HEK293 (cell line): ENCODE measurements around the gene SAP130.

ENCODE experiments used
- CTCF ChIP-seq: fragments of 450-650 bp; formaldehyde crosslinking; IDR thresholded peaks from 2 replicates; pipeline ENCODE4 v1.5.1; 2016; ENCODE audit warnings: missing biosample characterization, missing genetic modification characterization
- KLF10 ChIP-seq: fragments of 450-650 bp; IDR thresholded peaks from 2 replicates; pipeline ENCODE4 v1.5.1; 2018; ENCODE audit warnings: missing biosample characterization, mild to moderate bottlenecking, missing genetic modification characterization
- ZNF24 ChIP-seq: fragments of 450-650 bp; formaldehyde crosslinking; IDR thresholded peaks from 2 replicates; pipeline ENCODE4 v1.5.1; 2016; ENCODE audit warnings: missing biosample characterization, missing genetic modification characterization
- ZNF311 ChIP-seq: fragments of 450-650 bp; formaldehyde crosslinking; IDR thresholded peaks from 2 replicates; pipeline ENCODE4 v1.5.1; 2017; ENCODE audit warnings: missing biosample characterization, missing genetic modification characterization, borderline replicate concordance
- ZNF707 ChIP-seq: fragments of 450-650 bp; formaldehyde crosslinking; IDR thresholded peaks from 2 replicates; pipeline ENCODE4 v1.5.1; 2016; ENCODE audit warnings: missing biosample characterization, missing genetic modification characterization
- TF ChIP-seq, protein P1 (sequence below): fragments of 450-650 bp; formaldehyde crosslinking; IDR thresholded peaks from 2 replicates; pipeline ENCODE4 v1.5.1; 2016; ENCODE audit warnings: missing biosample characterization, missing genetic modification characterization, low read depth

GRCh38 chr2:127929449-127929848 lies 98.4 kb downstream of the SAP130 start:
- TF ChIP-seq KLF10 (tag by site-specific recombination) (no peak), CTCF (tag by site-specific recombination) (no peak), ZNF707 (tag by site-specific recombination) (no peak), ZNF24 (no peak), ZNF311 (no peak)
- TF ChIP-seq, protein P1, sequence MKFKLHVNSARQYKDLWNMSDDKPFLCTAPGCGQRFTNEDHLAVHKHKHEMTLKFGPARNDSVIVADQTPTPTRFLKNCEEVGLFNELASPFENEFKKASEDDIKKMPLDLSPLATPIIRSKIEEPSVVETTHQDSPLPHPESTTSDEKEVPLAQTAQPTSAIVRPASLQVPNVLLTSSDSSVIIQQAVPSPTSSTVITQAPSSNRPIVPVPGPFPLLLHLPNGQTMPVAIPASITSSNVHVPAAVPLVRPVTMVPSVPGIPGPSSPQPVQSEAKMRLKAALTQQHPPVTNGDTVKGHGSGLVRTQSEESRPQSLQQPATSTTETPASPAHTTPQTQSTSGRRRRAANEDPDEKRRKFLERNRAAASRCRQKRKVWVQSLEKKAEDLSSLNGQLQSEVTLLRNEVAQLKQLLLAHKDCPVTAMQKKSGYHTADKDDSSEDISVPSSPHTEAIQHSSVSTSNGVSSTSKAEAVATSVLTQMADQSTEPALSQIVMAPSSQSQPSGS (tag by site-specific recombination) = no peak
